Stimulated activated naive CD8-positive, alpha-beta T cell treated with anti-CD3 and anti-CD28 coated beads, Interleukin-15, Interleukin-2, amounts not matched to agents 100 U/mL and 50 U/mL, for 24 hours (primary cell): ENCODE data around the gene CARMIL1.
A peak's percentile ranks its signal among the peaks of the same experiment; 100 is the strongest.

Experiments used
- ATAC-seq: fragments of 150-1000 bp; cut with Tn5 transposase; one replicate; pipeline ENCODE4 v1.10.0; 2021
- DNase-seq: peaks from one replicate; pipeline ENCODE4 v3.0.0; 2021

CARMIL1 gene

GRCh38 chr6:25619217-25619616 is 340.0 kb downstream of the CARMIL1 start:
- DNase-seq (no peak), ATAC-seq (no peak)

GRCh38 chr6:25620391-25620790 is 341.2 kb downstream of the CARMIL1 start:
- DNase-seq, result no peak
- ATAC-seq, result no peak

GRCh38 chr6:25623065-25623464 is 343.9 kb downstream of the CARMIL1 start:
- DNase-seq (no peak), ATAC-seq (no peak)

GRCh38 chr6:25623879-25624278 is 344.7 kb downstream of the CARMIL1 start:
- DNase-seq (no peak), ATAC-seq (no peak)

- no peak for ATAC-seq
These were observed 347.8 kb downstream of the CARMIL1 start for GRCh38 chr6:25627001-25627400.

GRCh38 chr6:25628471-25629197 is 349.5 kb downstream of the CARMIL1 start:
- ATAC-seq, result no peak
- DNase-seq, result no peak

More at GRCh38 chr6:25627001-25627400, 347.8 kb downstream of the CARMIL1 start:
- DNase-seq, result no peak

- DNase-seq (no peak), ATAC-seq (no peak)
These were observed 350.0 kb downstream of the CARMIL1 start for GRCh38 chr6:25629198-25629576.

- DNase-seq (no peak), ATAC-seq (no peak)
These were observed 351.5 kb downstream of the CARMIL1 start for GRCh38 chr6:25630508-25631278.

GRCh38 chr6:25635886-25636317 is 356.7 kb downstream of the CARMIL1 start:
- no peak for ATAC-seq
- no peak for DNase-seq

GRCh38 chr6:25637211-25637610 is 358.0 kb downstream of the CARMIL1 start:
- ATAC-seq, result no peak

GRCh38 chr6:25637960-25638434 is 358.8 kb downstream of the CARMIL1 start:
- no peak for ATAC-seq
- no peak for DNase-seq

More at GRCh38 chr6:25637211-25637610, 358.0 kb downstream of the CARMIL1 start:
- DNase-seq, result no peak

- ATAC-seq, result no peak
- no peak for DNase-seq
These were observed 360.5 kb downstream of the CARMIL1 start for GRCh38 chr6:25639653-25640052.

GRCh38 chr6:25640446-25640845 is 361.3 kb downstream of the CARMIL1 start:
- DNase-seq (no peak), ATAC-seq (no peak)

- no peak for DNase-seq
- no peak for ATAC-seq
These were observed 361.7 kb downstream of the CARMIL1 start for GRCh38 chr6:25640891-25641290.

- ATAC-seq (no peak), DNase-seq (no peak)
These were observed 362.2 kb downstream of the CARMIL1 start for GRCh38 chr6:25641377-25641776.

GRCh38 chr6:25641940-25642666 is 362.9 kb downstream of the CARMIL1 start:
- no peak for ATAC-seq
- DNase-seq, result no peak

- no peak for DNase-seq
These were observed 363.6 kb downstream of the CARMIL1 start for GRCh38 chr6:25642667-25643328.

GRCh38 chr6:25645916-25646315 is 366.7 kb downstream of the CARMIL1 start:
- no peak for DNase-seq
- ATAC-seq, result no peak

More at GRCh38 chr6:25642667-25643328, 363.6 kb downstream of the CARMIL1 start:
- no peak for ATAC-seq

GRCh38 chr6:25649611-25650010 is 370.4 kb downstream of the CARMIL1 start:
- ATAC-seq, result no peak
- no peak for DNase-seq

GRCh38 chr6:25652007-25652515 is 372.9 kb downstream of the CARMIL1 start, which contains the start of gene SCGN:
TSS of gene SCGN (plus strand) at chr6:25652215. CDS start at chr6:25652404, 189 bp downstream.
- ATAC-seq (no peak), DNase-seq (peak; percentile 57)

GRCh38 chr6:25655723-25656122 is 376.5 kb downstream of the CARMIL1 start:
- DNase-seq, result no peak
- no peak for ATAC-seq
